Right renal cortex interstitium (tissue), 3 donors: ENCODE data around the gene GAS1. TPM values are rescaled to one million over a fixed set of nuclear protein-coding genes. Genes with fewer than 3 reads are reported as not detected.

Source experiments
- DNase-seq, 3 donors: peaks; one replicate each; pipeline ENCODE4 v3.0.0-alpha.2; 2013; ENCODE audit warnings: low read depth in 3 of 3, low spot score in 2 of 3
- polyA plus RNA-seq, 3 donors: library from polyadenylated mRNA; unstranded; fragments of 120-200 nt; gene quantifications; one replicate each; pipeline ENCODE4 v1.2.1, GENCODE V29; 2013; ENCODE audit not compliant: insufficient read length in 3 of 3

The GAS1 gene
- polyA plus RNA-seq, 3 donors = 45.8 to 47.7 (median 46.8) TPM

DNA sequence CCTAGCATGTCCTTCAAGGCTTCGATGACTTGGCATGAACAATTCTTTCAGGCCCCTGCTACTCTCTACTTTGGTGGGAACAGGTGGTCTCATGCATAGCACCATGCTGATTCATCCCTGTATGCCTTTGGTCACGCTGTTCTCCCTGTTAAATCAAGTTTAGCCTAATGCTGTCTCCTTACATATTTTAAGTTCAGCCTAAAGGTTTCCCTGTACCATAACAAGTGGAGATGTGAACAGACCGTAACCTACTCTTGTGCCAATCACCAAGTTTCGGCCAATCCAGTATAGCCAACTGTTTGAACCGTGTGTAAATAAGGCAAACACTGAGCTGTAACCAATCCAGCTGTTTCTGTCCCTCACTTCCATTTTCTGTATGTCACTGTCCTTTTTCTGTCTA lies 8.0 kb downstream of the GAS1 start:
- DNase-seq = no peak

DNA sequence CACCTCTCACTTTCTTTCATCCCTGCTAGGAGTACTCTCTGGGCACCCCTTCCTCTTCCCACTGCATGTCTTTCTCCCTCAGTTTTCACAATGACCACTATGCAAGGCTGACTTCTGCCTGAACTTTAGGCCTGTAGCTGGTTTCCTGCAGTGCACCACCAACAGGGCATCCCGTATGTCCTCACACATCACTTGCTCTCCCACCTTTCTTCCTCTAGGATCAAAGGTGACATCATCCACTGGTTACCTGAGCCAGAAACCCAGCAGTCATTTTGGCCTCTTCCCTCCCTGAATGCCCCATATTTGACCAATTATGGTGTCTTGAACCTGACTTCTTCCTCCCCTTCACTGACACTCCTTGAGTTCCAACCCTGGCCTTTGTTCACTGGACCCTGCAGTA lies 8.5 kb downstream of the GAS1 start:
- DNase-seq = no peak

DNA sequence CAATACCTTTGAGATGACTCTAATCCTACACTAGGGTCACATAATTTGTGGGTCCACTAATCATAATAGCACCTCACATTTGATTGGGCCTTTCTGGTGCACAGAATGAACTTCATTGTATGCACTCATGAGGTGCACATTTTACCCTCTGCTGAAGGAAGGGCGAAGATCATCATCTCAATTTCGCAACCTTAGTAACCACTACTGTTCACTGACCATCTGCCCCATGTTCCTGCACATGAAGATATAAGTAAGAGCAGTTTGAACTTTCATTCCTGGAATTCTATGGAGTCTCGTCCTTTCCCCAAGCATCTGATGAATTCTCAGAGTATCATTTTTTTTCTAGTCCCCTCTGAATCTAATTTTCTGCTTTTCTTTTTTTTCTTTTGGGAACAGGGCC lies 21.2 kb downstream of the GAS1 start:
- no peak for DNase-seq

GRCh38 chr9:86925686-86926085 lies 21.6 kb downstream of the GAS1 start:
- no peak for DNase-seq

- no peak for DNase-seq
Measured at GRCh38 chr9:86924206-86924605, 23.1 kb downstream of the GAS1 start.

DNA sequence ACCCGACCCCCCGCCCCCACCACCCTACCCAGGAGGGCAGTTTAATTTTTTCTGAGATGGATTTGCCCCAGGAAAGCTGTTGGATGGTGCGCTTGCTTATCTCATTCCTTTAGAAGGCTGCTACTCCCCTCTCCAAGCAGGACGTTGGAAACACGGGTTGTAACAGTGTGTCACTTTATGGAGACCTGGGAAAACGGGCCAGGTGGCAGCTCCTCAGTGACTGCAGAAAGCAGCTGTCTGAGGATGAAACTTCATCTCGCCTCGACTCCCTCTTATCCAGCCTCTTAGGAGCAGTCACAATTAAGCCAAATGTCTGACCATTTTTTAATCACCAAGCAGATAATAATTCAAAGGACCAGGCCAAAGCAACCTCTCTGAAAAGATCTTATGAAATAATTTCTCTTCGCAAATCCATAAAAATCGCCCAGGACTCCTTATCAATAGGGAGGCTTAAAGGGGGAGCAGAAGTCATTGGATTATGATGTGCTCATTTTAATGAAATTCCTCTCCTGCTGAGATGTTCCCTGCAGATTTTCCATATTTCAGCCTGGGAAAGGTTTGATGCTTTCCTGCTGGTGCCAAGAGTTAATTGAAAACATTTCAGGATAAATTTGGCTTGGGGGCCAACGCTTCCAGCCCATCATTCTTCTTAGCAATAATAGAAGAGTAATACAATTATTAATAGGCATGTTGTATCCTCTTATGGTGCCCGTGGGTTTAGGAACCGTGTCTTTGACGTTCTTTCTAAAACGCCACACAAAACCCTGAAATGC lies 26.0 kb downstream of the GAS1 start:
- no peak for DNase-seq

DNA sequence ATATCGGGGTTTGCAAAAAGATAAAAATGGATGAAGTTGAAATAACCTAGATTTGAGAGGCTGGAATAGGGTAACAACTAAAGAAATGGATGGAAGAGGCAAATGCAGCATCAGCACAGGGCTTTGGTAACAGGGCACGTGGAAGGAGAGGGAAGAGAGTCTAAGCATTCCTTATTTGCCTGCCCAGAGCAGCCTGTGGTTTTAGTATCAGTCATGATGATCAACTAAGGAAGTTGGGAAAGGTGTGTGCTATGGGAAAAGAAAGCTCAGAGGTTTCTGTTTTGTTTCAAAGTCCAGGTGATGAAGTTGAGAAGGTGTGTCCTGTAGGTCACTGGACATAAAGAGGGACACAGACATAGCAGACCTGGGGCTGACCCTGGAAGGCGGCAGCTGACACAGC lies 28.8 kb downstream of the GAS1 start:
- no peak for DNase-seq

DNA sequence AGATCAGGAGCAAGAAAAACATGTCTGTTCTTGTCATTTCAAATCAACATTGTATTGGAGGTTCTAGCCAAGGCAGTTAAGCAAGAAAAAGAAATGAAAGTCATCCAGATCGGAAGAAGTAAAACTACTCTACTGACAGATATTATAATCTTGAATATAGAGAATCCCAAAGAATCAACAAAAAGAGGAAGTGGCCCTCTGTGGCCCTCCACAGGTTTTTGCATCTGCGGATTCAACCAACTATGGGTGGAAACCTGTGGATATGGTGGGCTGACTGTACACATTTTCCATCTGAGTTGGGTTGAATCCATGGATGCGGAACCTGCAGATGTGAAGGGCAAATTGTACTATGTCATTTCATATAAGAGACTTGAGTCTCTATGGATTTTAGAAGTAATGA lies 35.1 kb downstream of the GAS1 start:
- no peak for DNase-seq

DNA sequence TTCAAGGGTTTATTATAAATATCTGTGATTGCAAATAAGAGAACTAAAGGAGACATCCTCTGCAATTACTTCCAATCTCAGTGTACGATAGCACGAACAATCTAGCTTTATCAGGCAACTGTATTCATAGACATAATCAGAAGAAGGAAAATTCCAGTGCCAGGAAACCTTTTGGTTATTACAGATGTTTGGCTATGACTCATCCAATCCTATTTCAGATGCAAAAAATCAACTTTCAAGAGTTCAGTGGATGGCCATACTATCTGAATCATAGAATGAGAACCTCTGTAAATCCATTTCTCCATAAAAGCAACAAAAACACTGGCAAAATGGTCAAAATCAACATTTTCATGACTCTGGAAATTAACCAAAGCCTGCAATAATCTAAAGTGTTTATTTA lies 37.9 kb downstream of the GAS1 start:
- DNase-seq = no peak

- DNase-seq = no peak
Measured at GRCh38 chr9:86908261-86908660, 39.0 kb downstream of the GAS1 start.

- DNase-seq = no peak
Measured at GRCh38 chr9:86907346-86907745, 40.0 kb downstream of the GAS1 start.

- no peak for DNase-seq
Measured at GRCh38 chr9:86903734-86904085, 43.6 kb downstream of the GAS1 start.

DNA sequence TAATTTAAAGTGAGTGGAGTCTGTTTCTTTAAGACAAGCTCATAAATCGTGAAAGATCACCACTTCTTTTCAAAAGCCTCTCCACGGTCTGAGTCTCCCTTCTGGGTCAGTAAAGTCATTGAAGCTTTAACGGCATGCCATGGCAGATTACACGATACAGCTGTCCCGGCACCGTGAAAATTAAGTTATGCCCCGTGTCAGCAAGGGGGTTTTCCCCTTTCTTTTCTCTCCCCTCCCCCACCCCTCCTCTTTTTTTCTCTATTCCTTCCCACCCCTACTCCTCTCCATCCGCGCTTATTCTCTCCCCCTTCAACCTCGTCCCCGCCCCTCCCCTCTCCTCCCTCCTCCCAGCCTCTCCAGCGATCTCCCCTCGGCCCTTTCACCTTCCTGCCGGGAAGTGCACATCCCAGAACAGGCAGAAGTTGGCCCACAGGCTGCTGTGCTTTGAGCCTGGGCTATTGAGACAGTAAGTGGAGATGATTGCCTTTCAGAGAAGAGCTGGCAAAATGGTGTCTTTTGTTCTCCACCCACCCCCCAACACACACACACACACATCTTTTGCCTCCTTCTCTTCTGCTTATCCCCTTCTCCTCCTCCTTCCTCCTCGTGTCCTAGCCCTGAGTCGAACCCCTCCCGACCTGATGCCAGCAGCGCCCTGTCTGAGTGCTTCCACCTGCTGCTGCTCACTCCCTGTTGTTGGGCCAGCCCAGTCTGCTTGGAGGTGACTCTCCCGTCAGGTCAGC lies 44.1 kb downstream of the GAS1 start:
- peak; percentile 62 to 74 (median 68) for DNase-seq

GRCh38 chr9:86902586-86902985 lies 44.7 kb downstream of the GAS1 start:
- no peak for DNase-seq

DNA sequence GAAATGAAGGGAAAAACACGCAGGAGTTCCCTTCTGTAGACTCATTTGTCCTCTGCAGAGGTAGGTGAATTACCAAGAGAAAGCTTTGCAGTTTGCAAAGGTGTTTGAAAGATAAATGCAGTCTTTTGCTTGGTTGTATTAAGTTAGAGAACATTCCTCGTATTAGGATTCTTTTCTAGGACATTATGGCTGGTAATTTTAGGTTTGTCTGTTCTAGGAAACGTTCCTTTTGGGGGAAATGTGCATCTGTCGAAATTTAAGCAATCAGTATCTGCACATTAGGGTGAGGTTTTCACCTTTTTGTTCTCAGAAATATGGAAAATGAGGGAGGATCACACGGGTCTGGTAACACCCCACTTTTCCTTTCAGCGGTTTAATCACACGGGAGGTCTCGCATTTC lies 45.1 kb downstream of the GAS1 start:
- DNase-seq = no peak

DNA sequence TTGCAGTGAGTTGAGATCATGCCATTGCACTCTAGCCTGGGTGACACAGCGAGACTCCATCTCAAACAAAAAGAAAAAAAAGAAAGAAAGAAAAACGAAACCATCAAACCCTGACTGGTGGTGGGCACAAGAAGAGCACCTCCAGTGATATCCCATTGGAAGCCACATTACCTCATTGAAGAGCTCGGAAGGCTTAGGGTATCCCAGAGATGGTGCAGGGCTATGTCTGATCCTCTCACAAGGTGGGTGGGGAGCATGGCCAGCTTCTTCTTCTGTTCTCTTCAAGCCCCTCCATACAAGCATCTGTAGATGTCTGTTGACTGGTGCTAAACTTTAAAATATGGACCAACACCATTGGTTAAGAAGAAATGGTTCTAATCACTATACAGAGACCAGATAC lies 45.8 kb downstream of the GAS1 start:
- DNase-seq = no peak
